GM12872 (cell line): Measurements from ENCODE around the gene XRCC3.

Experiments used
- CTCF ChIP-seq: IDR thresholded peaks from 3 replicates; pipeline ENCODE4 v1.5.1; 2011; ENCODE audit warnings: low read depth, mild to moderate bottlenecking, low read length, moderate library complexity; ENCODE audit not compliant: insufficient read depth

The XRCC3 gene

GRCh38 chr14:103706551-103707328 is 8.5 kb downstream of the XRCC3 start:
- no peak for TF ChIP-seq CTCF

- no peak for TF ChIP-seq CTCF
These were observed 9.6 kb downstream of the XRCC3 start for GRCh38 chr14:103705504-103706284.

GRCh38 chr14:103705118-103705503 is 10.1 kb downstream of the XRCC3 start:
- no peak for TF ChIP-seq CTCF

- TF ChIP-seq CTCF: no peak
These were observed 10.5 kb downstream of the XRCC3 start for GRCh38 chr14:103704708-103705107.

- no peak for TF ChIP-seq CTCF
These were observed 11.5 kb downstream of the XRCC3 start for GRCh38 chr14:103703433-103704385.

GRCh38 chr14:103702497-103703432 is 12.5 kb downstream of the XRCC3 start:
- no peak for TF ChIP-seq CTCF
